Progenitor cell of endocrine pancreas (in vitro differentiated cells): Measurements from ENCODE around the gene CAPN7. TPM values are rescaled to one million over a fixed set of nuclear protein-coding genes. Genes with fewer than 3 reads are reported as not detected.

Experiments
- DNase-seq: peaks from one replicate; pipeline ENCODE4 v3.0.0; 2021; ENCODE audit warnings: low spot score; ENCODE audit not compliant: unreplicated experiment
- H3K27ac Mint-ChIP-seq: 2 replicates; pipeline ENCODE4 v1.8.0; 2021; ENCODE audit warnings: mild to moderate bottlenecking, moderate library complexity, mixed read lengths
- H3K27me3 Mint-ChIP-seq: 2 replicates; pipeline ENCODE4 v1.8.0; 2021; ENCODE audit warnings: mixed read lengths
- H3K36me3 Mint-ChIP-seq: 2 replicates; pipeline ENCODE4 v1.8.0; 2022; ENCODE audit warnings: mixed read lengths; ENCODE audit not compliant: insufficient read depth
- H3K4me1 Mint-ChIP-seq: 2 replicates; pipeline ENCODE4 v1.8.0; 2021; ENCODE audit warnings: low read depth, mixed read lengths
- H3K4me3 Mint-ChIP-seq: 2 replicates; pipeline ENCODE4 v1.8.0; 2021; ENCODE audit warnings: low read depth, mild to moderate bottlenecking, moderate library complexity, mixed read lengths
- H3K9me3 Mint-ChIP-seq: 2 replicates; pipeline ENCODE4 v1.8.0; 2021; ENCODE audit warnings: low read depth, mixed read lengths
- total RNA-seq: library from RNA; stranded (reverse); gene quantifications from 2 replicates; pipeline ENCODE4 v1.2.1, GENCODE V29; 2021
- TF ChIP-seq, protein P1 (sequence below): fragments of 200-600 bp; sonication (generic); IDR thresholded peaks from one replicate; pipeline ENCODE4 v1.5.0; 2021; ENCODE audit warnings: antibody characterized with exemption, mild to moderate bottlenecking; ENCODE audit not compliant: unreplicated experiment

CAPN7 gene
- total RNA-seq, 1 donor from 2014 or later = 46.3 TPM

DNA sequence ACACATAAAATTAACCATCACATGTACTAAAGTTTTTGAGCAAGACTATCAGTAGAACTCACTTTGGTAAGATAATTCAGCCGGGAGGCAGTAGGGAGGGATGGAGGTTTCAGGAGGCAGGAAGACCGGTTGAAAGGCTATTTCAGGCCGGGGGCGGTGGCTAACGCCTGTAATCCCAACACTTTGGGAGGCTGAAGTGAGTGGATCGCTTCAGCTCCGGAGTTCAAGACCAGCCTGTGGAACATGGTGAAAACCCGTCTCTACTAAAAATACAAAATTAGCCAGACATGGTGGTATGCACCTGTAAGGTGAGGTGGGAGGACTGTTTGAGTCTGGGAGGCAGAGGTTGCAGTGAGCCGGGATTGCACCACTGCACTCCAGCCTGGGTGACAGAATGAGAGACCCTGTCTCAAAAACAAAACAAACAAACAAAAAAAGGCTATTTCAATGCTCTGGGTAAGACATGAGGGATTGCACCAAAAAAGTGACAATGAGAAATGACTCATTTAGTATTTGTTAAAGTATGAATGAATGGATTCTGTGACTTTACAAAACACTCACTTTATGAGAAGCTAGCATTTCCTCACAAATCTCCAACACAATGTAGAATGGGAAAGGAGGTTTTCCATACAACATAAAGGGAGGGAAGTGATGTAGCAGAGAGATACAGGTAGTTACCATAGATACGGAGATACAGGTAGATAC is 82.4 kb downstream of the CAPN7 start:
- H3K4me3 Mint-ChIP-seq = no peak overlapping the region
- H3K27ac Mint-ChIP-seq = no peak overlapping the region
- no peaks in the 10 kb centered on the region for H3K27me3 Mint-ChIP-seq
- H3K9me3 Mint-ChIP-seq = no peaks in the 10 kb centered on the region
- H3K36me3 Mint-ChIP-seq = no peaks in the 10 kb centered on the region
- DNase-seq = no peak
- peaks cover 12% of the 10 kb centered on the region for H3K4me1 Mint-ChIP-seq
- TF ChIP-seq, protein P1, sequence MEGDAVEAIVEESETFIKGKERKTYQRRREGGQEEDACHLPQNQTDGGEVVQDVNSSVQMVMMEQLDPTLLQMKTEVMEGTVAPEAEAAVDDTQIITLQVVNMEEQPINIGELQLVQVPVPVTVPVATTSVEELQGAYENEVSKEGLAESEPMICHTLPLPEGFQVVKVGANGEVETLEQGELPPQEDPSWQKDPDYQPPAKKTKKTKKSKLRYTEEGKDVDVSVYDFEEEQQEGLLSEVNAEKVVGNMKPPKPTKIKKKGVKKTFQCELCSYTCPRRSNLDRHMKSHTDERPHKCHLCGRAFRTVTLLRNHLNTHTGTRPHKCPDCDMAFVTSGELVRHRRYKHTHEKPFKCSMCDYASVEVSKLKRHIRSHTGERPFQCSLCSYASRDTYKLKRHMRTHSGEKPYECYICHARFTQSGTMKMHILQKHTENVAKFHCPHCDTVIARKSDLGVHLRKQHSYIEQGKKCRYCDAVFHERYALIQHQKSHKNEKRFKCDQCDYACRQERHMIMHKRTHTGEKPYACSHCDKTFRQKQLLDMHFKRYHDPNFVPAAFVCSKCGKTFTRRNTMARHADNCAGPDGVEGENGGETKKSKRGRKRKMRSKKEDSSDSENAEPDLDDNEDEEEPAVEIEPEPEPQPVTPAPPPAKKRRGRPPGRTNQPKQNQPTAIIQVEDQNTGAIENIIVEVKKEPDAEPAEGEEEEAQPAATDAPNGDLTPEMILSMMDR = no peak

DNA sequence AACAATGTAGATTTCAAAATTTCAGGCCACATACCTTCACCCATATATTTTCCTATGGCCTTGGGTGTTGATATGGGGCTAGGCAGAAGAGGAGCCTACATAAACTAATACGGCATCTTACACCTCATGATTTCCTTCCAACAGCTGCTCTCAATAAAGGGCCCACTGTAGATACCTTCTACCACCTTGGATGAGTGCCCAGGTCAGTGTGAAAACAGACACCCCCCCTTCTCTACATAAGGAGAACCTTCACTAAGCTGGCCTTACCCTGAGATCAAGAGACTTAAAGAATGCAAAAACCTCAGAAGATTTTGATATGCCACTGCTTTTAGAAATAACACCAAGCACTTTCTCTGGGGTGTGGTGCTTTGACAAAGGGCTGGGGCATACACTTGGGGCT is 83.6 kb downstream of the CAPN7 start:
- Mint-ChIP-seq H3K4me1 (peaks cover 12% of the 10 kb centered on the region), H3K27ac (no peak overlapping the region), H3K9me3 (no peaks in the 10 kb centered on the region), H3K4me3 (no peak overlapping the region), H3K36me3 (no peaks in the 10 kb centered on the region), H3K27me3 (no peaks in the 10 kb centered on the region)
- TF ChIP-seq, protein P1 = no peak
- no peak for DNase-seq

DNA sequence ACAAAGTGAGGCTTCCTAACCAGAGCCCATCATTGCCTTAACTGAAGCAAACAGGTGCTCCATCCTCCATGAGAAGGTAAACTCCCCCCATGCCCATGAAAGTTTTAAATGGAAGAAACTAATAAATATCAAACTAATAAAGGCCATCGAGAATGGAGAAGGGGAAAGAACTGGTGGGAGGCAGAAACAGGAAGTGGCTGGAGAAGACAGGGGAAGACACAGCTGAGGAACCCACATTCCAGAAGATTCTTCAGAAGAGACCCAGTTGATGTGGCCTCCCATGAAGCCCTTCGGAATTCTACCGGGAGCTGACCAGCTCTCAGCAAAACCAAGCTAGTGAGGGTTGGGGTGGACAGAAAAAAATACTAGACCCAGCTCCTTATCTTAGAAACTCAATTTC is 84.7 kb downstream of the CAPN7 start:
- H3K4me3 Mint-ChIP-seq = no peak overlapping the region
- H3K27me3 Mint-ChIP-seq = no peaks in the 10 kb centered on the region
- H3K4me1 Mint-ChIP-seq = peaks cover 15% of the 10 kb centered on the region

DNA sequence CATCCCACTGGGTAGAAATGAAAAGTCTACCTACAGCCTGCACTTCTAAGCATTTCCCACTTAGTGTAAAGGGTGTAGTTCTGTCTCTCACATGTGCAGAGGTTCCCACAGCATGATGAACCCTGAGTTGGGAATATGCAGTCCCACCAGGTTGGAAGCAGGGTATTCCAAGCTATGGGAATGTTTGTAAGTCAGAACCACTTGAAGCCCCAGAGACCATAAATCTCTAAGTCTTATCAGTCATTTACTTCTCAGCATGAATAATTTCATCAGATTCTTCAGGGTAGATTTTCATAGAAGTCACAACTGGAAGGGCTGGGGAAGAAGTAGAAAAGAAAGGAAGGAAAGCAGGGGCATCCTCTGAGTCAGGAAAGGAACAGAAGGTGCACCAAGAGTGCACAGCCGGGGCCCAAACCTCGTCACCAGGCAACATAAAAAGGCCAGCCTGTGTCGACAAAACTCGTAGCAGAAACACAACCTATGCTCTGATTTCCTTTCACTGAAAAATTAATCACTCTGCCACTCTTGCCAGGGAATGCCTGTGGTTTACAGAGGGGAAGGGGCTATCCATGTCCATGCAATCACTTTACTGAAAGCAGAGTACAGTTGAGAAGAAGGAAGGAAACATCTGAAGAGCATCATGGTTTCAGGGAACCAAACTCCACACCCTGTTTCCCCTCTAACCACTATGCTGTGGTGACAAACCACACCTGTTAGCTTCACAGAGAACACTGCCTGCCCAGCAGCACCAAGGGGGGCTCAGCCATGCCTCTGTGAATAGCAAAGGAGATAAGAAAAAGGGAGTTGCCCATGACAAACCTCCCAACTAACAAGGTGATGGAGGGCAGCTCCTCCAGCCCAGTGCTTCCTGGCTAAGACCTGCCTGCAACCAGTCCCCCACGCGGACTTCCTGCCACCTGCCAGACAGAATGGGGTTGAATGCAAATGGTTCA is 85.8 kb downstream of the CAPN7 start:
- Mint-ChIP-seq H3K4me3 (no peak overlapping the region), H3K9me3 (no peaks in the 10 kb centered on the region), H3K27me3 (no peaks in the 10 kb centered on the region), H3K36me3 (peaks cover 1% of the 10 kb centered on the region), H3K27ac (peak overlapping the region; percentile 81), H3K4me1 (peaks cover 15% of the 10 kb centered on the region)
- DNase-seq = no peak
- TF ChIP-seq, protein P1 = no peak

More for the DNA sequence above, 84.7 kb downstream of the CAPN7 start:
- no peaks in the 10 kb centered on the region for H3K9me3 Mint-ChIP-seq
- H3K36me3 Mint-ChIP-seq = peaks cover 1% of the 10 kb centered on the region
- H3K27ac Mint-ChIP-seq = no peak overlapping the region
- DNase-seq = no peak
- TF ChIP-seq, protein P1 = no peak

DNA sequence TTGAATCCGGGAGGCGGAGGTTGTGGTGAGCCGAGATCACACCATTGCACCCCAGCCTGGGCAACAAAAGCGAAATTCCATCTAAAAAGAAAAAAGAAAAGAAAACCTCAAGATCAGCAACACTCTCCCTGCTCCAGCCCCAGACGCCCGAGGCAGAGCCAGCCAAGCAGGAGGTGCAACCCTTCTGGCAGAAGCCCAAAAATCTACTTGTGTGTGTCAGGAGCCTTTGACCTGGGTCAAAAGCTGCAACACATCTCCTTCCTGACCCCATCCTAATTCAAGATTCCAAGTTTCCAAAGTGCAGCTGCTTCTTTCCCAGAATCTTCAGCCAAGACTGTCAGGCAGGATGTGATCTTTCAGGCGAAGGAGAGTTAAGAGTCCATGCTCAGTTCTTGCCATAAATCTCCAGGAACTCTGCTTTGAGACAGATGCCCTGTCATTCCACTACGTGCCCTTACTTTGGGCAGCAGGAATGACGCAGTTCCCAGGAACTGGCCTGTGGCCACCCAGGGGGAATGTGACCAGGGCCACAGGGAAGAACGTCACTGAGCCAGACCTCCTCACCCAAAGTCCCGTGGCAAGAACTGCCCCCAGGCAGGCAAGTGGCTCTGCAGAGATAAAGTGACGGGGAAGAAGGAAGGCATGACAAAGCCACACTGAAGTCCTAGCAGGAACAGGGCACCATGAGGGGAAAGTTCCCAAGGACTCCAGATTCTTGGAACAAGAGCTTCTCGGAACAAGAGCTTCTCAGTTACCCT is 86.9 kb downstream of the CAPN7 start:
- TF ChIP-seq, protein P1 = no peak
- Mint-ChIP-seq H3K9me3 (no peaks in the 10 kb centered on the region), H3K36me3 (peaks cover 1% of the 10 kb centered on the region), H3K4me1 (peaks cover 19% of the 10 kb centered on the region), H3K4me3 (no peak overlapping the region), H3K27ac (no peak overlapping the region), H3K27me3 (no peaks in the 10 kb centered on the region)
- no peak for DNase-seq
